Ascending aorta (tissue), 2 donors: Measurements from ENCODE around the gene STAG3. TPM values are rescaled to one million over a fixed set of nuclear protein-coding genes. Genes with fewer than 3 reads are reported as not detected.
"Not testable (repeated sequence)": the region's sequence is repeated elsewhere in the genome, so short reads cannot be mapped to it uniquely, and the experiment has no call there.

Experiments
- DNase-seq, 2 donors: peaks; one replicate each; pipeline ENCODE4 v3.0.0-alpha.2; 2019; ENCODE audit warnings: low spot score in 2 of 2
- H3K27ac ChIP-seq, 2 donors: fragments of 200-600 bp; sonication (generic); one replicate each; pipeline ENCODE4 v1.5.1; 2016 to 2017; ENCODE audit warnings: mild to moderate bottlenecking in 1 of 2
- H3K27me3 ChIP-seq: fragments of 200-600 bp; sonication (generic); one replicate; pipeline ENCODE4 v1.5.1; 2017
- H3K36me3 ChIP-seq, 2 donors: fragments of 200-600 bp; sonication (generic); one replicate each; pipeline ENCODE4 v1.5.1; 2016
- H3K4me1 ChIP-seq, 2 donors: fragments of 200-600 bp; sonication (generic); one replicate each; pipeline ENCODE4 v1.5.1; 2016 to 2017; ENCODE audit warnings: mild to moderate bottlenecking in 1 of 2
- H3K4me3 ChIP-seq, 2 donors: fragments of 200-600 bp; sonication (generic); one replicate each; pipeline ENCODE4 v1.5.1; 2016 to 2017; ENCODE audit warnings: mild to moderate bottlenecking in 1 of 2
- H3K9me3 ChIP-seq, 2 donors: fragments of 200-600 bp; sonication (generic); one replicate each; pipeline ENCODE4 v1.5.1; 2016
- CTCF ChIP-seq, 3 experiments: fragments of 200-600 bp in 2 of 3; fragments of 450-650 bp in 1 of 3; sonication (generic) in 2 of 3; IDR thresholded peaks; one replicate each; pipeline ENCODE4 v1.5.1; 2016 to 2019; ENCODE audit warnings: antibody characterized with exemption in 3 of 3, mild to moderate bottlenecking in 1 of 3, moderate library complexity in 1 of 3
- intact Hi-C: fragments of 100-400 bp; cut with DNase I; formaldehyde crosslinking; loops from one replicate; pipeline ENCODE4 v1.15.1; 2023
- total RNA-seq: library from RNA; depleted of rRNA; stranded (reverse); fragments of >200 nt; gene quantifications from one replicate; pipeline ENCODE4 v1.1.0, GENCODE V29; 2016

STAG3 gene
- total RNA-seq, 1 donor from 2014 or later = not detected

GRCh38 chr7:100190048-100190711 lies 12.5 kb downstream of the STAG3 start:
- Histone ChIP-seq H3K27me3 (no peaks in the 10 kb centered on the region), H3K27ac (no peak overlapping the region), H3K9me3 (no peaks in the 10 kb centered on the region), H3K36me3 (no peaks in the 10 kb centered on the region), H3K4me1 (no peaks in the 10 kb centered on the region), H3K4me3 (no peak overlapping the region)
- peak in 1 of 3 experiments; percentile 22 for TF ChIP-seq CTCF (IDR thresholded peaks at IDR 0.05)
- intact Hi-C loops = no loop called here
- no peak for DNase-seq

GRCh38 chr7:100191775-100192174 lies 14.1 kb downstream of the STAG3 start:
- no peak overlapping the region for H3K27ac ChIP-seq
- H3K9me3 ChIP-seq = no peaks in the 10 kb centered on the region
- no peak overlapping the region for H3K4me3 ChIP-seq
- H3K36me3 ChIP-seq = no peaks in the 10 kb centered on the region
- TF ChIP-seq CTCF (IDR thresholded peaks at IDR 0.05) = no peak
- DNase-seq = no peak
- H3K27me3 ChIP-seq = no peaks in the 10 kb centered on the region
- H3K4me1 ChIP-seq = no peaks in the 10 kb centered on the region
- intact Hi-C loops = no loop called here

GRCh38 chr7:100192281-100192862 lies 14.7 kb downstream of the STAG3 start:
- H3K4me3 ChIP-seq, H3K4me1 ChIP-seq, H3K9me3 ChIP-seq, H3K27me3 ChIP-seq, intact Hi-C loops, H3K36me3 ChIP-seq, DNase-seq, H3K27ac ChIP-seq: not testable (repeated sequence)

- TF ChIP-seq CTCF (IDR thresholded peaks at IDR 0.05) = no peak
- H3K27me3 ChIP-seq = no peaks in the 10 kb centered on the region
- H3K27ac ChIP-seq = no peak overlapping the region
- no peaks in the 10 kb centered on the region for H3K4me1 ChIP-seq
- no peaks in the 10 kb centered on the region for H3K36me3 ChIP-seq
- intact Hi-C loops = no loop called here
- DNase-seq = no peak
- H3K4me3 ChIP-seq = no peak overlapping the region
- no peaks in the 10 kb centered on the region for H3K9me3 ChIP-seq
Measured at GRCh38 chr7:100192969-100193368, 15.3 kb downstream of the STAG3 start.

GRCh38 chr7:100195222-100195621 lies 17.5 kb downstream of the STAG3 start:
- Histone ChIP-seq H3K9me3 (no peaks in the 10 kb centered on the region), H3K4me3 (no peak overlapping the region), H3K4me1 (no peaks in the 10 kb centered on the region), H3K27ac (no peak overlapping the region), H3K27me3 (no peaks in the 10 kb centered on the region), H3K36me3 (no peaks in the 10 kb centered on the region)
- intact Hi-C loops = no loop called here
- TF ChIP-seq CTCF (IDR thresholded peaks at IDR 0.05) = no peak
- DNase-seq = no peak

- DNase-seq, intact Hi-C loops, H3K4me3 ChIP-seq, H3K9me3 ChIP-seq, H3K36me3 ChIP-seq, H3K27ac ChIP-seq, H3K27me3 ChIP-seq, H3K4me1 ChIP-seq: not testable (repeated sequence)
Measured at GRCh38 chr7:100195901-100196322, 18.2 kb downstream of the STAG3 start.
